Mesodermal cell (in vitro differentiated cells): Measurements from ENCODE around the gene CALML6.

ENCODE experiments used
- H3K27ac ChIP-seq: 2 replicates; pipeline ENCODE4 v1.7.0; 2013; ENCODE audit warnings: mild to moderate bottlenecking, low read depth, low read length, moderate library complexity; ENCODE audit not compliant: severe bottlenecking
- H3K36me3 ChIP-seq: 2 replicates; pipeline ENCODE4 v1.7.1; 2013; ENCODE audit warnings: mild to moderate bottlenecking, low read length, moderate library complexity; ENCODE audit not compliant: control insufficient read depth, insufficient read depth
- H3K4me1 ChIP-seq: one replicate; pipeline ENCODE4 v1.7.1; 2013; ENCODE audit warnings: mild to moderate bottlenecking, low read length; ENCODE audit not compliant: insufficient read depth, control insufficient read depth, poor library complexity, severe bottlenecking
- H3K4me3 ChIP-seq: 2 replicates; pipeline ENCODE4 v1.7.0; 2013; ENCODE audit warnings: low read length, control low read depth, mild to moderate bottlenecking; ENCODE audit not compliant: insufficient read depth, poor library complexity, severe bottlenecking; ENCODE audit errors: extremely low read depth
- H3K9me3 ChIP-seq: 2 replicates; pipeline ENCODE4 v1.7.1; 2013; ENCODE audit warnings: mild to moderate bottlenecking, low read length, moderate library complexity; ENCODE audit not compliant: control insufficient read depth
- WGBS, 2 experiments: methylation state at CpG; one replicate each; pipeline ENCODE4 v1.1.5; 2013; ENCODE audit warnings: missing lambda C conversion rate in 2 of 2; ENCODE audit not compliant: insufficient coverage in 2 of 2; 5-methylcytosine and 5-hydroxymethylcytosine counted together

Gene CALML6

GRCh38 chr1:1959459-1959839, 44.4 kb downstream of the CALML6 start:
- Histone ChIP-seq H3K27ac (no peak overlapping the region), H3K4me1 (peaks cover 28% of the 10 kb centered on the region), H3K36me3 (no peaks in the 10 kb centered on the region), H3K9me3 (no peaks in the 10 kb centered on the region), H3K4me3 (no peak overlapping the region)
- 77 to 81% methylated on average over 10 to 11 of the region's 12 CpGs for WGBS, 2 experiments

- WGBS, 2 experiments: 9 to 16% methylated on average over 18 to 21 of the region's 23 CpGs
- H3K4me3 ChIP-seq: no peak overlapping the region
Measured at GRCh38 chr1:1959840-1960479, 44.9 kb downstream of the CALML6 start.

DNA sequence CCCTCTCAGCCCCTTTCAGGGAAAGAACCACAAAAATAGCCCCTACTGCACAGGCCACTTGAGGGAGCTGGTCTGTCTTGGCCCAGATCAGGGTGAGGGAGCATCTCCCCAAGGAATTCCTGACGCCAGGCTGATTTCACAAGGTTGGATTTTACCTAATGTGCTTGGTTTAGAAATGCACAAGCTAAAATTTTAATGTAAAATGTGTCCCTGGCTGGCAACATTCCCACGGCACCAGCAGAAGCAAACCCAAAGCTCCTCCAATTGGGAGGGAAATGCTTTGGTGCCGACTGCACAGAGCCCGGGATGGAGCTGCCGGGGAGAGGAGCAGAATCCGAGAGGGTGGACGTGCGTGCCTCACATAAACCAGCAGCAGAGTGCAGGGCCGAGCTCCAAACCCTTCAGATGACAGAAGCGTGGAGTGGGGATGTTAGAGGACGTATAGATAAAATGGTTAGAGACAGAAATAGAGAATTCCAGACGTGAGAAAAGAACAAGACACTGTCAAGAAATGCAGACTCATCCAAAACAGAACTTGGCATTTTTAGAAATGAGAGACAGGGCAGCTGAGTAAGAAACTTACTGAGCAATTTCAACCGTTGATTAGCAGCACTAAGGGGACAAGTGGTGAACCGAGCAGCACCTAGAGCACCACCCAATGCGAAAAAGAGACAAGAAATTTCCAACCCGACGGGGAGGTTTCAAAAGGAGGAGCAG, 45.6 kb downstream of the CALML6 start:
- Histone ChIP-seq H3K36me3 (no peaks in the 10 kb centered on the region), H3K9me3 (no peaks in the 10 kb centered on the region), H3K27ac (no peak overlapping the region), H3K4me1 (peaks cover 28% of the 10 kb centered on the region), H3K4me3 (no peak overlapping the region)
- WGBS, 2 experiments: 74 to 77% methylated on average over 12 to 17 of the region's 17 CpGs

More at GRCh38 chr1:1959840-1960479, 44.9 kb downstream of the CALML6 start:
- Histone ChIP-seq H3K36me3 (no peaks in the 10 kb centered on the region), H3K27ac (no peak overlapping the region), H3K9me3 (no peaks in the 10 kb centered on the region), H3K4me1 (peaks cover 28% of the 10 kb centered on the region)

GRCh38 chr1:1962752-1963151, 47.7 kb downstream of the CALML6 start:
- Histone ChIP-seq H3K36me3 (no peaks in the 10 kb centered on the region), H3K9me3 (no peaks in the 10 kb centered on the region), H3K4me1 (peaks cover 25% of the 10 kb centered on the region), H3K4me3 (no peak overlapping the region), H3K27ac (no peak overlapping the region)
- WGBS, 2 experiments: 83 to 86% methylated on average over 1 to 2 of the region's 2 CpGs

DNA sequence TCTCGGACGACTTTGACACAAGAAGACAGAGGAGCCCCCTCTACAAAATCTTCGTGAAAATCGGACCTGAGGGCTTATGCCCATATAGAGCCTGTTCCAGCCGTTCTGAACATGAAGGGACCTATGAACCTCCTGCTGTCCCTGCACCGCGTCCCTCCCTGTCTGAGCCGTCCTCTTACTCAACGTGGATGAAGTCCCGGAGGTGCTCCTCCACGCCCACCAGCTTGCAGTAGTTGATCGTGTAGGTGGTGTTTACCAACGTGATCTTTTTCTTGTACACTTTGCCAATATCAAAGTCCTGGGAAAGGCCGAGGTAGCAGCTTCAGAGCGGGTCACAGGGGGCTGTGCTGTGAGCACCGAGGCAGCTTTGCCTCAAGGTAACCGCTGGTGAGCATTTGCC, 48.5 kb downstream of the CALML6 start:
- peaks cover 20% of the 10 kb centered on the region for H3K4me1 ChIP-seq
- H3K27ac ChIP-seq: no peak overlapping the region
- no peak overlapping the region for H3K4me3 ChIP-seq
- no peaks in the 10 kb centered on the region for H3K9me3 ChIP-seq
- 91 to 92% methylated on average over 16 to 17 of the region's 17 CpGs for WGBS, 2 experiments
- no peaks in the 10 kb centered on the region for H3K36me3 ChIP-seq

- H3K4me3 ChIP-seq: no peak overlapping the region
- H3K27ac ChIP-seq: no peak overlapping the region
- 82 to 89% methylated on average over 23 to 25 of the region's 25 CpGs for WGBS, 2 experiments
- H3K36me3 ChIP-seq: no peaks in the 10 kb centered on the region
- H3K4me1 ChIP-seq: peaks cover 20% of the 10 kb centered on the region
- H3K9me3 ChIP-seq: no peaks in the 10 kb centered on the region
Measured at GRCh38 chr1:1964811-1965210, 49.8 kb downstream of the CALML6 start.

- Histone ChIP-seq H3K27ac (no peak overlapping the region), H3K4me3 (no peak overlapping the region), H3K9me3 (no peaks in the 10 kb centered on the region), H3K36me3 (no peaks in the 10 kb centered on the region), H3K4me1 (peaks cover 13% of the 10 kb centered on the region)
- WGBS, 2 experiments: 94 to 96% methylated on average over 7 to 9 of the region's 10 CpGs
Measured at GRCh38 chr1:1965546-1965945, 50.5 kb downstream of the CALML6 start.

DNA sequence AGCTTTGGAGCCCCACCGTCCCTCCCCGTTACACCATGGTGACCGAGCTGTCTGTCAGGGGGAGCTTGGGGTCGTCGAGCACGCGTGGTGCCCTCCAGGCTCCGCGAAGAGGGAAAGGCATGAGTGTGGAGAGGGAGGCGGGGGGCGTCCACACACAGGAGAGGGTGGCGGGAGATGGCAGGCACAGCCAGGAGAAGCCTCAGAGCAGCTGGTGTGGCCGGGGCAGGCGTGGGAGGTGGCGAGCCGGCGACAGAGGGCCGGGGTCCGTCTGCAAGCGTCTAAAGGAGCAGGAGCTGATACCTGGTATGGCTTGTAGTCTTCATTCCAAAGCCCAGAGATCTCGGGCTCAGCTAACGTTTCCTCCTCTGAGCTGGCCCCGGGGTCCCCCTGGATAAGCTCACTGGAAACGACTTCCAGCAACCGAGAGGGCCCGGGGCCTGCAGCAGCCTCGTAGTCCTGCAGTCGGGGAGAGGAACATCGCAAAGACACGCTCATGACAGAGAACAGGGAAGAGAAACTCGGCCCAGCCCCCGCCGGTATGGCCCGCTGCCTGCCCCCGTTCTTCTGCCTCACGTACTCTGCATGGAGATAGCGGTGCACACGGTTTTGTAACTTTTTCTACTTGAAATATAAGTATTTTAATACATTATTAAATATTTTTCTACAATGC, 51.1 kb downstream of the CALML6 start:
- WGBS, 2 experiments: 85 to 87% methylated on average over 30 to 32 of the region's 38 CpGs
- Histone ChIP-seq H3K36me3 (no peaks in the 10 kb centered on the region), H3K27ac (no peak overlapping the region), H3K9me3 (no peaks in the 10 kb centered on the region), H3K4me3 (no peak overlapping the region), H3K4me1 (peaks cover 7% of the 10 kb centered on the region)
